ENCODE data around the gene PJA2.

- TF ChIP-seq, protein P1, sequence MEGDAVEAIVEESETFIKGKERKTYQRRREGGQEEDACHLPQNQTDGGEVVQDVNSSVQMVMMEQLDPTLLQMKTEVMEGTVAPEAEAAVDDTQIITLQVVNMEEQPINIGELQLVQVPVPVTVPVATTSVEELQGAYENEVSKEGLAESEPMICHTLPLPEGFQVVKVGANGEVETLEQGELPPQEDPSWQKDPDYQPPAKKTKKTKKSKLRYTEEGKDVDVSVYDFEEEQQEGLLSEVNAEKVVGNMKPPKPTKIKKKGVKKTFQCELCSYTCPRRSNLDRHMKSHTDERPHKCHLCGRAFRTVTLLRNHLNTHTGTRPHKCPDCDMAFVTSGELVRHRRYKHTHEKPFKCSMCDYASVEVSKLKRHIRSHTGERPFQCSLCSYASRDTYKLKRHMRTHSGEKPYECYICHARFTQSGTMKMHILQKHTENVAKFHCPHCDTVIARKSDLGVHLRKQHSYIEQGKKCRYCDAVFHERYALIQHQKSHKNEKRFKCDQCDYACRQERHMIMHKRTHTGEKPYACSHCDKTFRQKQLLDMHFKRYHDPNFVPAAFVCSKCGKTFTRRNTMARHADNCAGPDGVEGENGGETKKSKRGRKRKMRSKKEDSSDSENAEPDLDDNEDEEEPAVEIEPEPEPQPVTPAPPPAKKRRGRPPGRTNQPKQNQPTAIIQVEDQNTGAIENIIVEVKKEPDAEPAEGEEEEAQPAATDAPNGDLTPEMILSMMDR (IDR thresholded peaks at IDR 0.05), result no peak
- TF ChIP-seq POLR2A (IDR thresholded peaks at IDR 0.05), result no peak
Measured at GRCh38 chr5:109309326-109310063, 100.3 kb downstream of the PJA2 start.
